Hepatic stellate cell (primary cell): ENCODE measurements around the gene GNG2.
"Not testable (repeated sequence)": the region's sequence is repeated elsewhere in the genome, so short reads cannot be mapped to it uniquely, and the experiment has no call there.

ENCODE experiments used
- DNase-seq: peaks from one replicate; pipeline ENCODE4 v3.0.0; 2011; ENCODE audit warnings: low spot score

GNG2 gene

GRCh38 chr14:51894250-51894649 lies 33.8 kb downstream of the GNG2 start:
- no peak for DNase-seq

- DNase-seq, result no peak
Observed at GRCh38 chr14:51895375-51895774, 35.0 kb downstream of the GNG2 start.

- no peak for DNase-seq
Observed at GRCh38 chr14:51897791-51898355, 37.5 kb downstream of the GNG2 start.

- no peak for DNase-seq
Observed at GRCh38 chr14:51901475-51902024, 41.1 kb downstream of the GNG2 start.

- not testable (repeated sequence) for DNase-seq
Observed at GRCh38 chr14:51905656-51906121, 45.3 kb downstream of the GNG2 start.

- DNase-seq, result no peak
Observed at GRCh38 chr14:51908086-51908485, 47.7 kb downstream of the GNG2 start.

- DNase-seq, result no peak
Observed at GRCh38 chr14:51912112-51912786, 51.8 kb downstream of the GNG2 start.

GRCh38 chr14:51914310-51914709 lies 53.9 kb downstream of the GNG2 start:
- DNase-seq, result no peak

- no peak for DNase-seq
Observed at GRCh38 chr14:51917193-51917592, 56.8 kb downstream of the GNG2 start.

GRCh38 chr14:51921026-51921425 lies 60.6 kb downstream of the GNG2 start:
- no peak for DNase-seq

GRCh38 chr14:51922624-51923023 lies 62.2 kb downstream of the GNG2 start:
- DNase-seq, result no peak

- DNase-seq, result no peak
Observed at GRCh38 chr14:51924600-51924999, 64.2 kb downstream of the GNG2 start.

- no peak for DNase-seq
Observed at GRCh38 chr14:51925980-51926379, 65.6 kb downstream of the GNG2 start.

- DNase-seq, result no peak
Observed at GRCh38 chr14:51926449-51926848, 66.0 kb downstream of the GNG2 start.

GRCh38 chr14:51928568-51928967 lies 68.2 kb downstream of the GNG2 start:
- no peak for DNase-seq

- DNase-seq, result peak; percentile 15
Observed at GRCh38 chr14:51929166-51929565, 68.8 kb downstream of the GNG2 start.

GRCh38 chr14:51929910-51930682 lies 69.7 kb downstream of the GNG2 start:
- no peak for DNase-seq

GRCh38 chr14:51931308-51931707 lies 70.9 kb downstream of the GNG2 start:
- no peak for DNase-seq

- no peak for DNase-seq
Observed at GRCh38 chr14:51933191-51933590, 72.8 kb downstream of the GNG2 start.

- no peak for DNase-seq
Observed at GRCh38 chr14:51938137-51938536, 77.7 kb downstream of the GNG2 start.

GRCh38 chr14:51938821-51939220 lies 78.4 kb downstream of the GNG2 start:
- DNase-seq, result no peak

- no peak for DNase-seq
Observed at GRCh38 chr14:51939226-51939625, 78.8 kb downstream of the GNG2 start.

- DNase-seq, result no peak
Observed at GRCh38 chr14:51939755-51940301, 79.4 kb downstream of the GNG2 start.
